K562 (cell line): ENCODE results near the gene PHKG1. TPM values are rescaled to one million over a fixed set of nuclear protein-coding genes. Genes with fewer than 3 reads are reported as not detected.
A peak's percentile ranks its signal among the peaks of the same experiment; 100 is the strongest.

ENCODE experiments used
- BACH1 ChIP-seq: fragments of 200-800 bp; sonication (Bioruptor generic); IDR thresholded peaks from 2 replicates; pipeline ENCODE4 v1.6.1; 2016; ENCODE audit warnings: missing genetic modification characterization, missing compliant biosample characterization
- CBX8 ChIP-seq: fragments of 200-600 bp; sonication (generic); IDR thresholded peaks from 2 replicates; pipeline ENCODE4 v1.6.1; 2012; ENCODE audit warnings: borderline replicate concordance, mixed run types, low read depth, mild to moderate bottlenecking, moderate library complexity, mixed read lengths, low read length, control low read depth, inconsistent platforms; ENCODE audit not compliant: poor library complexity, severe bottlenecking; ENCODE audit errors: extremely low read depth
- GATA2 ChIP-seq: sonication (generic); formaldehyde crosslinking; IDR thresholded peaks from 2 replicates; pipeline ENCODE4 v1.4.0; 2020; ENCODE audit warnings: mild to moderate bottlenecking, missing genetic modification reagents
- HNRNPK ChIP-seq: fragments of 200-400 bp; formaldehyde crosslinking; IDR thresholded peaks from one replicate; pipeline ENCODE4 v1.6.1; 2018; ENCODE audit warnings: mild to moderate bottlenecking, low read depth, low read length; ENCODE audit not compliant: poor library complexity, severe bottlenecking
- MCM2 ChIP-seq: fragments of 450-650 bp; IDR thresholded peaks from 2 replicates; pipeline ENCODE4 v1.6.1; 2017; ENCODE audit warnings: low read depth, mild to moderate bottlenecking
- NFXL1 ChIP-seq: fragments of 450-650 bp; formaldehyde crosslinking; IDR thresholded peaks from 2 replicates; pipeline ENCODE4 v1.4.0; 2021; ENCODE audit warnings: mild to moderate bottlenecking
- ZFP1 ChIP-seq: fragments of 450-650 bp; formaldehyde crosslinking; IDR thresholded peaks from 2 replicates; pipeline ENCODE4 v1.4.0; 2020; ENCODE audit warnings: mild to moderate bottlenecking, mixed read lengths
- ZKSCAN3 ChIP-seq: fragments of 250-450 bp; sonication (Bioruptor Pico); IDR thresholded peaks from 2 replicates; pipeline ENCODE4 v1.4.0; 2020
- ZNF124 ChIP-seq: sonication (generic); formaldehyde crosslinking; IDR thresholded peaks from 2 replicates; pipeline ENCODE4 v1.8.1; 2022; ENCODE audit warnings: missing genetic modification reagents
- ZNF165 ChIP-seq: fragments of 250-450 bp; sonication (Bioruptor Pico); IDR thresholded peaks from 2 replicates; pipeline ENCODE4 v1.4.0; 2020; ENCODE audit warnings: borderline replicate concordance
- ZNF174 ChIP-seq: fragments of 250-450 bp; sonication (Bioruptor Pico); IDR thresholded peaks from 2 replicates; pipeline ENCODE4 v1.4.0; 2020; ENCODE audit warnings: mild to moderate bottlenecking
- ZNF197 ChIP-seq: fragments of 200-800 bp; sonication (Bioruptor generic); IDR thresholded peaks from 2 replicates; pipeline ENCODE4 v1.6.1; 2016; ENCODE audit warnings: low read depth, missing genetic modification characterization, missing compliant biosample characterization
- ZNF830 ChIP-seq: fragments of 250-450 bp; sonication (Bioruptor Pico); IDR thresholded peaks from 2 replicates; pipeline ENCODE4 v1.5.0; 2021; ENCODE audit warnings: mild to moderate bottlenecking
- polyA plus RNA-seq, 8 experiments: library from polyadenylated mRNA; depleted of rRNA in 4 of 8; stranded (reverse) in 5 of 8; unstranded in 3 of 8; fragments of >200 nt; fragmentation: Nextera tagmentation in 2 of 8; fragmentation: Illumina TruSeq in 1 of 8; extraction: Ambion mirVana in 2 of 8; extraction: Trizol in 1 of 8; gene quantifications; 2 replicates each; pipeline versions ENCODE4 v1.2.1 to v1.2.3, GENCODE V29; 2011 to 2014; ENCODE audit warnings: inconsistent platforms in 1 of 8, missing spikeins in 1 of 8
- total RNA-seq, 7 experiments: library from RNA; depleted of rRNA in 6 of 7; stranded (reverse); fragments of >200 nt in 6 of 7; fragmentation: Illumina TruSeq in 2 of 7; extraction: Trizol in 2 of 7; gene quantifications; 2 replicates each; pipeline versions ENCODE4 v1.2.1 to v1.2.3, GENCODE V29; 2011 to 2021; ENCODE audit warnings: low replicate concordance in 1 of 7
- TF ChIP-seq, protein P1 (sequence below): fragments of 250-450 bp; sonication (Bioruptor Pico); IDR thresholded peaks from 2 replicates; pipeline ENCODE4 v1.9.0; 2021; ENCODE audit warnings: mild to moderate bottlenecking
- TF ChIP-seq, protein P2 (sequence below): fragments of 250-450 bp; sonication (Bioruptor Pico); IDR thresholded peaks from 2 replicates; pipeline ENCODE4 v1.8.0; 2022; ENCODE audit warnings: moderate library complexity, mild to moderate bottlenecking, inconsistent platforms
- TF ChIP-seq, protein P3 (sequence below): fragments of 250-450 bp; sonication (Bioruptor Pico); IDR thresholded peaks from 2 replicates; pipeline ENCODE4 v1.5.0; 2020; ENCODE audit warnings: mild to moderate bottlenecking
- TF ChIP-seq, protein P4 (sequence below): fragments of 250-450 bp; sonication (Bioruptor Pico); IDR thresholded peaks from 2 replicates; pipeline ENCODE4 v1.8.0; 2022; ENCODE audit warnings: inconsistent platforms, mild to moderate bottlenecking, moderate library complexity, borderline replicate concordance
- TF ChIP-seq, protein P5 (sequence below): fragments of 250-450 bp; sonication (Bioruptor Pico); IDR thresholded peaks from 2 replicates; pipeline ENCODE4 v1.4.0; 2020; ENCODE audit warnings: mild to moderate bottlenecking, moderate library complexity
- TF ChIP-seq, protein P6 (sequence below): sonication (generic); formaldehyde crosslinking; IDR thresholded peaks from 2 replicates; pipeline ENCODE4 v1.8.1; 2023; ENCODE audit warnings: mild to moderate bottlenecking, missing genetic modification reagents, moderate library complexity
- TF ChIP-seq, protein P7 (sequence below): sonication (generic); formaldehyde crosslinking; IDR thresholded peaks from 2 replicates; pipeline ENCODE4 v1.8.1; 2023; ENCODE audit warnings: mild to moderate bottlenecking, missing genetic modification reagents

Gene PHKG1
- total and polyA plus RNA-seq, 9 of the 15 experiments (the other 6 are each of a cell fraction or from before 2014, with no cell fraction given) = 0.10 to 0.83 (median 0.46) TPM

DNA sequence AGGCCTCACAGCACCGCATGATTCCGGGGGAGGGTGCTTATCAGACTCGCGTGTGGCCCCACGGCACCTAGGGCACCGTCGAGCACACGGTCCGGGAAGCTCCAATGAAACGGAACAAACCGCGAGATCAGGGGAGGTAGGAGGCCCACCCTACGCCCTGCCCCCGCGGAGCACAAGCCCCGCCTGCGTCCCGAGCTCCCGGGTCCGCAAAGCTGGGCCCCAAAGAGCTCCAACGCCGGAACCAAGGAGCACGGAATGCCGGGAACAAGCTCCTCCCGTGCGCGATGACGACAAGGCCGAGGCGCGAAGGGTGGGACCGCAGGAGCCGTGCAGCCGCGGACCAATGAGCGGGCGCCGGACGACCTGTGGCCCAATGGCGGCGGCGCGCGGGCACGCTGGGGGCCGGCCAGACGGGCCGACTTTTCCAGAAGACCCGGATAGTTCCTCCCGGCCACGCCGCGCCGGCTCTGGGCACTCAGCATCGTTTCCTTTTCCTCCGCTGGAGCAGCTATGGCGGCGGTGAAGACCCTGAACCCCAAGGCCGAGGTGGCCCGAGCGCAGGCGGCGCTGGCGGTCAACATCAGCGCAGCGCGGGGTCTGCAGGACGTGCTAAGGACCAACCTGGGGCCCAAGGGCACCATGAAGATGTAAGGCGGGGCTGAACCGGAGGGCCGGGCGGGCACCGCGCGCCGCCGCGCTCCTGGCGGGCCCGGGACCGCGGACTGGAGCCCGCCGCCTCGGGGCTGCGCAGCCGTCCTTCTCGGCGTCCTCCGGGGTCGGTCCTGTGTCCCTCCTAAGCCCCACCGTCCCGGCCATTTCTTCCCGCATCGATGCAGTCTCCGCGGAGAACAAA, 41.2 kb downstream of the PHKG1 start, which contains the start of the genes CCT6A and PSPH (continued):
- TF ChIP-seq CBX8 (no peak), ZNF174 (CRISPR knock-in tag) (no peak), ZNF165 (no peak), GATA2 (no peak), ZKSCAN3 (no peak), BACH1 (tag) (no peak), MCM2 (no peak), ZNF124 (CRISPR knock-in tag) (no peak), NFXL1 (CRISPR knock-in tag) (no peak), ZNF197 (no peak), ZNF830 (CRISPR knock-in tag) (no peak), HNRNPK (no peak), ZFP1 (CRISPR knock-in tag) (no peak)
- TF ChIP-seq, protein P1, sequence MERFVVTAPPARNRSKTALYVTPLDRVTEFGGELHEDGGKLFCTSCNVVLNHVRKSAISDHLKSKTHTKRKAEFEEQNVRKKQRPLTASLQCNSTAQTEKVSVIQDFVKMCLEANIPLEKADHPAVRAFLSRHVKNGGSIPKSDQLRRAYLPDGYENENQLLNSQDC (CRISPR knock-in tag) = no peak
- TF ChIP-seq, protein P2, sequence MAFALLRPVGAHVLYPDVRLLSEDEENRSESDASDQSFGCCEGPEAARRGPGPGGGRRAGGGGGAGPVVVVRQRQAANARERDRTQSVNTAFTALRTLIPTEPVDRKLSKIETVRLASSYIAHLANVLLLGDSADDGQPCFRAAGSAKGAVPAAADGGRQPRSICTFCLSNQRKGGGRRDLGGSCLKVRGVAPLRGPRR (CRISPR knock-in tag) = no peak
- TF ChIP-seq, protein P3, sequence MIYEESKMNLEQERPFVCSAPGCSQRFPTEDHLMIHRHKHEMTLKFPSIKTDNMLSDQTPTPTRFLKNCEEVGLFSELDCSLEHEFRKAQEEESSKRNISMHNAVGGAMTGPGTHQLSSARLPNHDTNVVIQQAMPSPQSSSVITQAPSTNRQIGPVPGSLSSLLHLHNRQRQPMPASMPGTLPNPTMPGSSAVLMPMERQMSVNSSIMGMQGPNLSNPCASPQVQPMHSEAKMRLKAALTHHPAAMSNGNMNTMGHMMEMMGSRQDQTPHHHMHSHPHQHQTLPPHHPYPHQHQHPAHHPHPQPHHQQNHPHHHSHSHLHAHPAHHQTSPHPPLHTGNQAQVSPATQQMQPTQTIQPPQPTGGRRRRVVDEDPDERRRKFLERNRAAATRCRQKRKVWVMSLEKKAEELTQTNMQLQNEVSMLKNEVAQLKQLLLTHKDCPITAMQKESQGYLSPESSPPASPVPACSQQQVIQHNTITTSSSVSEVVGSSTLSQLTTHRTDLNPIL = no peak
- TF ChIP-seq, protein P4, sequence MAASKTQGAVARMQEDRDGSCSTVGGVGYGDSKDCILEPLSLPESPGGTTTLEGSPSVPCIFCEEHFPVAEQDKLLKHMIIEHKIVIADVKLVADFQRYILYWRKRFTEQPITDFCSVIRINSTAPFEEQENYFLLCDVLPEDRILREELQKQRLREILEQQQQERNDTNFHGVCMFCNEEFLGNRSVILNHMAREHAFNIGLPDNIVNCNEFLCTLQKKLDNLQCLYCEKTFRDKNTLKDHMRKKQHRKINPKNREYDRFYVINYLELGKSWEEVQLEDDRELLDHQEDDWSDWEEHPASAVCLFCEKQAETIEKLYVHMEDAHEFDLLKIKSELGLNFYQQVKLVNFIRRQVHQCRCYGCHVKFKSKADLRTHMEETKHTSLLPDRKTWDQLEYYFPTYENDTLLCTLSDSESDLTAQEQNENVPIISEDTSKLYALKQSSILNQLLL (CRISPR knock-in tag) = no peak
- TF ChIP-seq, protein P5, sequence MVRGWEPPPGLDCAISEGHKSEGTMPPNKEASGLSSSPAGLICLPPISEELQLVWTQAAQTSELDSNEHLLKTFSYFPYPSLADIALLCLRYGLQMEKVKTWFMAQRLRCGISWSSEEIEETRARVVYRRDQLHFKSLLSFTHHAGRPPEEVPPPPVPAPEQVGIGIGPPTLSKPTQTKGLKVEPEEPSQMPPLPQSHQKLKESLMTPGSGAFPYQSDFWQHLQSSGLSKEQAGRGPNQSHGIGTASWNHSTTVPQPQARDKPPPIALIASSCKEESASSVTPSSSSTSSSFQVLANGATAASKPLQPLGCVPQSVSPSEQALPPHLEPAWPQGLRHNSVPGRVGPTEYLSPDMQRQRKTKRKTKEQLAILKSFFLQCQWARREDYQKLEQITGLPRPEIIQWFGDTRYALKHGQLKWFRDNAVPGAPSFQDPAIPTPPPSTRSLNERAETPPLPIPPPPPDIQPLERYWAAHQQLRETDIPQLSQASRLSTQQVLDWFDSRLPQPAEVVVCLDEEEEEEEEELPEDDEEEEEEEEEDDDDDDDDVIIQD (CRISPR knock-in tag) = no peak
- TF ChIP-seq, protein P6, sequence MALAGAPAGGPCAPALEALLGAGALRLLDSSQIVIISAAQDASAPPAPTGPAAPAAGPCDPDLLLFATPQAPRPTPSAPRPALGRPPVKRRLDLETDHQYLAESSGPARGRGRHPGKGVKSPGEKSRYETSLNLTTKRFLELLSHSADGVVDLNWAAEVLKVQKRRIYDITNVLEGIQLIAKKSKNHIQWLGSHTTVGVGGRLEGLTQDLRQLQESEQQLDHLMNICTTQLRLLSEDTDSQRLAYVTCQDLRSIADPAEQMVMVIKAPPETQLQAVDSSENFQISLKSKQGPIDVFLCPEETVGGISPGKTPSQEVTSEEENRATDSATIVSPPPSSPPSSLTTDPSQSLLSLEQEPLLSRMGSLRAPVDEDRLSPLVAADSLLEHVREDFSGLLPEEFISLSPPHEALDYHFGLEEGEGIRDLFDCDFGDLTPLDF = peak; percentile 61; the same call in 1 of the 2 replicates
- TF ChIP-seq, protein P7, sequence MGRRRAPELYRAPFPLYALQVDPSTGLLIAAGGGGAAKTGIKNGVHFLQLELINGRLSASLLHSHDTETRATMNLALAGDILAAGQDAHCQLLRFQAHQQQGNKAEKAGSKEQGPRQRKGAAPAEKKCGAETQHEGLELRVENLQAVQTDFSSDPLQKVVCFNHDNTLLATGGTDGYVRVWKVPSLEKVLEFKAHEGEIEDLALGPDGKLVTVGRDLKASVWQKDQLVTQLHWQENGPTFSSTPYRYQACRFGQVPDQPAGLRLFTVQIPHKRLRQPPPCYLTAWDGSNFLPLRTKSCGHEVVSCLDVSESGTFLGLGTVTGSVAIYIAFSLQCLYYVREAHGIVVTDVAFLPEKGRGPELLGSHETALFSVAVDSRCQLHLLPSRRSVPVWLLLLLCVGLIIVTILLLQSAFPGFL (CRISPR knock-in tag) = no peak
